ENCODE measurements around the gene MED13. TPM values are rescaled to one million over a fixed set of nuclear protein-coding genes. Genes with fewer than 3 reads are reported as not detected.

Gene MED13
- total and polyA plus RNA-seq, 2 donors (not counting 1 experiment from before 2014, with no cell fraction given) = 36.2 to 47.1 TPM

- H3K9ac ChIP-seq (ENCODE audit: insufficient read depth, low read length) = no peak overlapping the region
- peaks cover 3% of the 10 kb centered on the region for H3K27me3 ChIP-seq (ENCODE audit: control insufficient read depth, insufficient read depth, low read length)
- H3K4me3 ChIP-seq (replicated peaks in 1 of 4; ENCODE audit: control extremely low read depth in 1 of 4, insufficient read depth in 1 of 4, low read depth in 3 of 4, low read length in 4 of 4) = no peak overlapping the region
- H2AFZ ChIP-seq (ENCODE audit: low read length) = no peak overlapping the region
- no peaks in the 10 kb centered on the region for H3K9me3 ChIP-seq (ENCODE audit: control insufficient read depth, insufficient read depth, low read depth, low read length)
- H4K20me1 ChIP-seq (ENCODE audit: control insufficient read depth, extremely low read depth, insufficient read depth, low read length) = no peaks in the 10 kb centered on the region
- H3K4me2 ChIP-seq (ENCODE audit: extremely low read depth, insufficient read depth, low read length) = no peak overlapping the region
- no peak for DNase-seq (ENCODE audit: low read depth in 2 of 2)
- no peaks in the 10 kb centered on the region for H3K79me2 ChIP-seq (ENCODE audit: control insufficient read depth, insufficient read depth, low read length)
- no peaks in the 10 kb centered on the region for H3K36me3 ChIP-seq (ENCODE audit: control insufficient read depth, insufficient read depth, low read length)
- TF ChIP-seq EZH2 (IDR thresholded peaks at IDR 0.05; ENCODE audit: low read length, missing control alignments) (no peak), CTCF (conservative IDR thresholded peaks at IDR 0.05 in 1 of 2, IDR thresholded peaks at IDR 0.05 in 1 of 2; ENCODE audit: low read depth in 1 of 2, low read length in 2 of 2) (no peak)
- H3K4me1 ChIP-seq (ENCODE audit: control insufficient read depth, extremely low read depth, insufficient read depth, low read length) = no peaks in the 10 kb centered on the region
- H3K27ac ChIP-seq (ENCODE audit: insufficient read depth, low read length) = no peak overlapping the region
Measured at GRCh38 chr17:62090868-62091267, 25.8 kb upstream of the MED13 start.

GRCh38 chr17:62090021-62090824 lies 25.1 kb upstream of the MED13 start:
- Histone ChIP-seq H3K9me3 (ENCODE audit: control insufficient read depth, insufficient read depth, low read depth, low read length) (no peaks in the 10 kb centered on the region), H3K27me3 (ENCODE audit: control insufficient read depth, insufficient read depth, low read length) (peaks cover 3% of the 10 kb centered on the region), H3K4me2 (ENCODE audit: extremely low read depth, insufficient read depth, low read length) (no peak overlapping the region), H3K36me3 (ENCODE audit: control insufficient read depth, insufficient read depth, low read length) (no peaks in the 10 kb centered on the region), H3K4me3 (replicated peaks in 1 of 4; ENCODE audit: control extremely low read depth in 1 of 4, insufficient read depth in 1 of 4, low read depth in 3 of 4, low read length in 4 of 4) (no peak overlapping the region), H3K9ac (ENCODE audit: insufficient read depth, low read length) (no peak overlapping the region), H3K4me1 (ENCODE audit: control insufficient read depth, extremely low read depth, insufficient read depth, low read length) (no peaks in the 10 kb centered on the region), H4K20me1 (ENCODE audit: control insufficient read depth, extremely low read depth, insufficient read depth, low read length) (no peaks in the 10 kb centered on the region), H2AFZ (ENCODE audit: low read length) (no peak overlapping the region), H3K27ac (ENCODE audit: insufficient read depth, low read length) (no peak overlapping the region), H3K79me2 (ENCODE audit: control insufficient read depth, insufficient read depth, low read length) (no peaks in the 10 kb centered on the region)
- DNase-seq (ENCODE audit: low read depth in 2 of 2) = no peak
- TF ChIP-seq CTCF (conservative IDR thresholded peaks at IDR 0.05 in 1 of 2, IDR thresholded peaks at IDR 0.05 in 1 of 2; ENCODE audit: low read depth in 1 of 2, low read length in 2 of 2) = no peak
- TF ChIP-seq EZH2 (IDR thresholded peaks at IDR 0.05; ENCODE audit: low read length, missing control alignments) = no peak

- H4K20me1 ChIP-seq (ENCODE audit: control insufficient read depth, extremely low read depth, insufficient read depth, low read length) = no peaks in the 10 kb centered on the region
- H3K4me2 ChIP-seq (ENCODE audit: extremely low read depth, insufficient read depth, low read length) = no peak overlapping the region
- TF ChIP-seq EZH2 (IDR thresholded peaks at IDR 0.05; ENCODE audit: low read length, missing control alignments) (no peak), CTCF (conservative IDR thresholded peaks at IDR 0.05 in 1 of 2, IDR thresholded peaks at IDR 0.05 in 1 of 2; ENCODE audit: low read depth in 1 of 2, low read length in 2 of 2) (no peak)
- H2AFZ ChIP-seq (ENCODE audit: low read length) = no peak overlapping the region
- no peak for DNase-seq (ENCODE audit: low read depth in 2 of 2)
- H3K27me3 ChIP-seq (ENCODE audit: control insufficient read depth, insufficient read depth, low read length) = peaks cover 3% of the 10 kb centered on the region
- H3K27ac ChIP-seq (ENCODE audit: insufficient read depth, low read length) = no peak overlapping the region
- no peak overlapping the region for H3K4me3 ChIP-seq (replicated peaks in 1 of 4; ENCODE audit: control extremely low read depth in 1 of 4, insufficient read depth in 1 of 4, low read depth in 3 of 4, low read length in 4 of 4)
- no peak overlapping the region for H3K9ac ChIP-seq (ENCODE audit: insufficient read depth, low read length)
- H3K4me1 ChIP-seq (ENCODE audit: control insufficient read depth, extremely low read depth, insufficient read depth, low read length) = no peaks in the 10 kb centered on the region
- no peaks in the 10 kb centered on the region for H3K79me2 ChIP-seq (ENCODE audit: control insufficient read depth, insufficient read depth, low read length)
- H3K9me3 ChIP-seq (ENCODE audit: control insufficient read depth, insufficient read depth, low read depth, low read length) = no peaks in the 10 kb centered on the region
- H3K36me3 ChIP-seq (ENCODE audit: control insufficient read depth, insufficient read depth, low read length) = no peaks in the 10 kb centered on the region
Measured at GRCh38 chr17:62089334-62089733, 24.3 kb upstream of the MED13 start.

Data from fibroblast of lung (primary cell).